Tracheal epithelial cell (primary cell): ENCODE results near the gene PIWIL4. TPM values are rescaled to one million over a fixed set of nuclear protein-coding genes. Genes with fewer than 3 reads are reported as not detected.

Experiments used
- total RNA-seq: library from RNA; depleted of rRNA; stranded (reverse); fragments of >200 nt; gene quantifications from 2 replicates; pipeline ENCODE4 v1.2.1, GENCODE V29; 2014

The PIWIL4 gene
- total RNA-seq: 0.85 and 1.2 TPM in 2 replicates

DNA sequence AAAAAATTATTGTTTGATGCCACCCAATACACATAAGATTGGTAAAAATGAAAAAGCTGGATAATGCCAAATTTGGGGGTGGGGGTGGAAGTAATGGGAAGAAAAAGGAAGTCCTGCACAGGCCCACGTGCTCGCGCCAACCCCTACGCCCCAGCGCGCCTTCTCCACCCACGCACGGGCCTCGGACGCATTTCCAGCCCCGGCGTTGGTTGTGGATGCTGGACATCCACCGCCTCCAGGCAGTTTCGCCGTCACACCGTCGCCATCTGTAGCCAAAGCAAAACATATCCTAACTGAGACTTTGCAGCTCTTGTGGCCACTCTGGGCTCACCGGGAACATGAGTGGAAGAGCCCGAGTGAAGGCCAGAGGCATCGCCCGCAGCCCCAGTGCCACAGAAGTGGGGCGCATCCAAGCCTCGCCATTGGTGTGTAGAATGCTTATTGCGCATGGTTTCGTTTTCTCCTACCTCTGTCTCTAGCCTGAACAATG lies at the start of gene PIWIL4:
TSS of gene PIWIL4 (plus strand) at position 188 of the 490 bp plus-strand sequence. CDS start at position 339, 151 bp downstream.

GRCh38 chr11:94543695-94544645 lies 23.2 kb upstream of the PIWIL4 start, which contains the start of gene FUT4:
Gene FUT4 (plus strand): TSS chr11:94543921. CDS start chr11:94544134, 213 bp downstream.

Other genes with a start within 250 kb of the PIWIL4 start
- under 0.01 TPM in 2 replicates for gene GPR83, start 165.9 kb upstream of the PIWIL4 start, total RNA-seq
- gene MRE11, start 73.5 kb upstream of the PIWIL4 start, total RNA-seq: 9.6 and 16.4 TPM in 2 replicates
- 15.4 and 24.9 TPM in 2 replicates for gene ANKRD49, start 73.4 kb upstream of the PIWIL4 start, total RNA-seq
- gene C11orf97, start 54.9 kb upstream of the PIWIL4 start, total RNA-seq: not detected in 2 replicates
- 1.5 and 2.2 TPM in 2 replicates for gene FUT4, start 23.4 kb upstream of the PIWIL4 start, total RNA-seq
- gene AMOTL1, start 201.0 kb downstream of the PIWIL4 start, total RNA-seq: 64.3 and 109 TPM in 2 replicates